Liver (tissue), 9 donors: ENCODE data around the gene PTPN9. TPM values are rescaled to one million over a fixed set of nuclear protein-coding genes. Genes with fewer than 3 reads are reported as not detected.

Source experiments
- DNase-seq: peaks from one replicate; pipeline ENCODE4 v3.0.0-alpha.2; 2017; ENCODE audit warnings: low spot score
- H3K27ac ChIP-seq, 2 donors: one replicate each; pipeline ENCODE4 v1.7.0; 2013; ENCODE audit warnings: inconsistent platforms in 2 of 2, low read length in 2 of 2, control low read depth in 1 of 2, low read depth in 1 of 2, mild to moderate bottlenecking in 1 of 2
- H3K27me3 ChIP-seq, 4 donors: one replicate each; pipeline versions ENCODE4 v1.6.1 to v1.7.0; 2013; ENCODE audit warnings: low read length in 3 of 4, inconsistent platforms in 1 of 4, mild to moderate bottlenecking in 1 of 4, moderate library complexity in 1 of 4; ENCODE audit not compliant: control insufficient read depth in 4 of 4, insufficient read depth in 4 of 4
- H3K36me3 ChIP-seq, 4 donors: one replicate each; pipeline versions ENCODE4 v1.6.1 to v1.7.0; 2013; ENCODE audit warnings: low read length in 3 of 4, mild to moderate bottlenecking in 3 of 4, low read depth in 1 of 4, moderate library complexity in 1 of 4; ENCODE audit not compliant: control insufficient read depth in 4 of 4, insufficient read depth in 3 of 4
- H3K4me1 ChIP-seq, 4 donors: one replicate each; pipeline versions ENCODE4 v1.6.1 to v1.7.0; 2013; ENCODE audit warnings: low read length in 3 of 4, mild to moderate bottlenecking in 3 of 4, moderate library complexity in 1 of 4; ENCODE audit not compliant: control insufficient read depth in 4 of 4, insufficient read depth in 4 of 4
- H3K4me3 ChIP-seq, 3 donors: one replicate each; pipeline versions ENCODE4 v1.6.1 to v1.7.0; 2013; ENCODE audit warnings: low read length in 3 of 3, control low read depth in 1 of 3, low read depth in 1 of 3, mild to moderate bottlenecking in 1 of 3
- H3K9ac ChIP-seq, 2 donors: one replicate each; pipeline ENCODE4 v1.7.0; 2013; ENCODE audit warnings: low read length in 2 of 2, mild to moderate bottlenecking in 2 of 2, moderate library complexity in 2 of 2, control low read depth in 1 of 2, low read depth in 1 of 2
- H3K9me3 ChIP-seq, 4 donors: one replicate each; pipeline versions ENCODE4 v1.6.1 to v1.7.0; 2013; ENCODE audit warnings: low read length in 3 of 4; ENCODE audit not compliant: control insufficient read depth in 4 of 4
- ATF3 ChIP-seq: IDR thresholded peaks from 2 replicates; pipeline ENCODE4 v1.6.1; 2016; ENCODE audit warnings: antibody characterized with exemption
- CTCF ChIP-seq: fragments of 150-350 bp; IDR thresholded peaks from 2 replicates; pipeline ENCODE4 v1.5.1; 2017; ENCODE audit warnings: improper control_type of control experiment, low read depth, low read length; ENCODE audit not compliant: missing input control
- EGR1 ChIP-seq, 2 donors: IDR thresholded peaks; 2 replicates each; pipeline ENCODE4 v1.6.1; 2016 to 2018; ENCODE audit warnings: antibody characterized with exemption in 2 of 2, low read depth in 2 of 2
- FOXA1 ChIP-seq: IDR thresholded peaks from 2 replicates; pipeline ENCODE4 v1.6.1; 2016; ENCODE audit warnings: antibody characterized with exemption
- FOXA2 ChIP-seq: IDR thresholded peaks from 2 replicates; pipeline ENCODE4 v1.6.1; 2016; ENCODE audit warnings: antibody characterized with exemption
- GABPA ChIP-seq, 2 donors: IDR thresholded peaks in 1 of 2; conservative IDR thresholded peaks in 1 of 2; 2 replicates each; pipeline ENCODE4 v1.6.1; 2016; ENCODE audit warnings: antibody characterized with exemption in 2 of 2, mild to moderate bottlenecking in 1 of 2, moderate library complexity in 1 of 2
- HNF4A ChIP-seq, 2 donors: conservative IDR thresholded peaks; 2 replicates each; pipeline ENCODE4 v1.6.1; 2016; ENCODE audit warnings: antibody characterized with exemption in 2 of 2, mild to moderate bottlenecking in 2 of 2
- HNF4G ChIP-seq: IDR thresholded peaks from 2 replicates; pipeline ENCODE4 v1.6.1; 2016; ENCODE audit warnings: antibody characterized with exemption
- JUND ChIP-seq, 2 donors: IDR thresholded peaks; 2 replicates each; pipeline ENCODE4 v1.6.1; 2016; ENCODE audit warnings: antibody characterized with exemption in 2 of 2
- MAX ChIP-seq: IDR thresholded peaks from 2 replicates; pipeline ENCODE4 v1.6.1; 2016; ENCODE audit warnings: antibody characterized with exemption
- NR2F2 ChIP-seq: IDR thresholded peaks from 2 replicates; pipeline ENCODE4 v1.6.1; 2016; ENCODE audit warnings: antibody characterized with exemption
- RAD21 ChIP-seq, 2 donors: IDR thresholded peaks; 2 replicates each; pipeline ENCODE4 v1.6.1; 2016; ENCODE audit warnings: antibody characterized with exemption in 2 of 2, mild to moderate bottlenecking in 2 of 2
- REST ChIP-seq: IDR thresholded peaks from 2 replicates; pipeline ENCODE4 v1.6.1; 2016; ENCODE audit warnings: antibody characterized with exemption, mild to moderate bottlenecking
- RXRA ChIP-seq, 2 donors: IDR thresholded peaks; 2 replicates each; pipeline ENCODE4 v1.6.1; 2017 to 2018; ENCODE audit warnings: antibody characterized with exemption in 2 of 2, mild to moderate bottlenecking in 1 of 2
- SP1 ChIP-seq: IDR thresholded peaks from 2 replicates; pipeline ENCODE4 v1.6.1; 2018; ENCODE audit warnings: antibody characterized with exemption, mild to moderate bottlenecking
- TAF1 ChIP-seq: conservative IDR thresholded peaks from 2 replicates; pipeline ENCODE4 v1.6.1; 2016; ENCODE audit warnings: antibody characterized with exemption, mild to moderate bottlenecking
- YY1 ChIP-seq: IDR thresholded peaks from 2 replicates; pipeline ENCODE4 v1.6.1; 2016; ENCODE audit warnings: antibody characterized with exemption, mild to moderate bottlenecking
- ZBTB33 ChIP-seq: IDR thresholded peaks from 2 replicates; pipeline ENCODE4 v1.6.1; 2016; ENCODE audit warnings: antibody characterized with exemption
- WGBS: extraction: QIAGEN DNeasy Blood & Tissue Kit; methylation state at CpG from one replicate; pipeline ENCODE4 v1.1.7; 2013; 5-methylcytosine and 5-hydroxymethylcytosine counted together
- polyA plus RNA-seq, 2 donors: library from polyadenylated mRNA; stranded (reverse) in 1 of 2; unstranded in 1 of 2; fragments of 200-250 nt in 1 of 2; fragments of >200 nt in 1 of 2; fragmentation: Nextera tagmentation in 1 of 2; extraction: Ambion mirVana in 1 of 2; gene quantifications; one replicate each; pipeline versions ENCODE4 v1.2.1 to v1.2.3, GENCODE V29; 2013 to 2015
- total RNA-seq, 2 donors: library from RNA; depleted of rRNA; stranded (reverse); fragments of >200 nt; gene quantifications; one replicate each; pipeline ENCODE4 v1.2.3, GENCODE V29; 2014
- donor health status: healthy.
- donor health status: healthy.
- donor health status: healthy.
- donor health status: healthy.
- donor health status: healthy.

PTPN9 gene
- total and polyA plus RNA-seq, 4 donors, result 5.4 to 14.1 (median 7.5) TPM

GRCh38 chr15:75450307-75451201, 128.6 kb downstream of the PTPN9 start:
- peak; percentile 95 for DNase-seq
- under 1% methylated on average over 62 of the region's 62 CpGs for WGBS
- Histone ChIP-seq H3K27ac (peak overlapping the region; percentile 87 to 92), H3K4me3 (peak overlapping the region; percentile 84 to 86 (median 85)), H3K4me1 (peaks cover 1 to 27% (median 20%) of the 10 kb centered on the region in 4 donors), H3K27me3 (no peaks in the 10 kb centered on the region), H3K9ac (peak overlapping the region in 1 of 2 donors; percentile 25), H3K36me3 (peaks cover 0 to 3% (median 2%) of the 10 kb centered on the region in 4 donors), H3K9me3 (no peaks in the 10 kb centered on the region)
- TF ChIP-seq GABPA (IDR thresholded peaks at IDR 0.05 in 1 of 2, conservative IDR thresholded peaks at IDR 0.05 in 1 of 2) (peak in 1 of 2 donors; percentile 55), CTCF (no peak), MAX (peak; percentile 33), HNF4G (no peak), YY1 (peak; percentile 13), FOXA1 (no peak), ATF3 (no peak), RAD21 (IDR thresholded peaks at IDR 0.05) (peak in 1 of 2 donors; percentile 1), HNF4A (conservative IDR thresholded peaks at IDR 0.05) (peak; percentile 6 to 19), RXRA (IDR thresholded peaks at IDR 0.05) (peak in 1 of 2 donors; percentile 14), FOXA2 (no peak), ZBTB33 (no peak), REST (no peak), EGR1 (IDR thresholded peaks at IDR 0.05; ENCODE audit: low read depth in 2 of 2) (peak in 1 of 2 donors; percentile 57), NR2F2 (no peak), TAF1 (no peak), SP1 (peak; percentile 33), JUND (IDR thresholded peaks at IDR 0.05) (peak in 1 of 2 donors; percentile 7)
